HG03457 (cell line): Measurements from ENCODE around the gene SYS1.

ENCODE experiments used
- ATAC-seq: cut with Tn5 transposase; IDR thresholded peaks from one replicate; pipeline ENCODE4 v1.9.1; 2021; ENCODE audit warnings: moderate number of reproducible peaks; ENCODE audit not compliant: unreplicated experiment

SYS1 gene

DNA sequence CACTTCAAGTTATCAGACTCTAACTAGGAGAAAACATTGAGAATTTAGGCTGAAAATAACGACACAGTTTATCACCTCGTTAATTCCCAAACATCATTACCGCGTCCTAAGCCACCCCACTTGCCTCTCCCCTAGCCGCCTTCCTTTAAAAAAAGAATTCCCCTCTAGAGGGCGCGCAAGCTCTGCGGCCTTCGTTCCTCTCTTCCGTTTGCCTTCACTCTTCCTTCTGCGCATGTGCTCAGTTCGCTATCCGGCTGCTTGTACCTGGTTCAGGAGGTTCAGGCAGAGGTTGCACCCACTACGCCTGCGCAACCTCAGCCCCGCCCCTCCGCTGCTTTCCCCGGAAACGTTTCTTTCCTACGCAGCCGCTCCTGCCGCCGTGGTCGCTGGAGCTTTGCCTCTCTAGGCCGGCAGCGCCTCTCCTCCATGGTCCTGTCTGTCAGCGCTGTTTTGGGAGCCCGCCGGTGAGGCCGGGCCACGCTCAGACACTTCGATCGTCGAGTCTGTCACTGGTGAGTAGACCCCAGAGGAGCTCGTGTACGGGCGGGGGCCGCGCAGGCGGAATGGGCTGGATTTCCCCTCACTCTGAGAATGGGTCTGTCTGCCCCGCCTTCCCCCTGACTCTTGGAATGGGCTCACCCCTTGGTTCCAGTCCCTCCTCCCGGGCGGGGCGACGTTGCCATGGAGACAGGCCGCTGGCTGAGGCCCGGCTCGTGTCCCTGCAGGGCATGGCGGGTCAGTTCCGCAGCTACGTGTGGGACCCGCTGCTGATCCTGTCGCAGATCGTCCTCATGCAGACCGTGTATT, at the start of gene SYS1:
TSS of gene SYS1 (plus strand) at position 353 of the 807 bp plus-strand sequence. CDS start at position 729, 376 bp downstream.
- peak; percentile 62 for ATAC-seq

DNA sequence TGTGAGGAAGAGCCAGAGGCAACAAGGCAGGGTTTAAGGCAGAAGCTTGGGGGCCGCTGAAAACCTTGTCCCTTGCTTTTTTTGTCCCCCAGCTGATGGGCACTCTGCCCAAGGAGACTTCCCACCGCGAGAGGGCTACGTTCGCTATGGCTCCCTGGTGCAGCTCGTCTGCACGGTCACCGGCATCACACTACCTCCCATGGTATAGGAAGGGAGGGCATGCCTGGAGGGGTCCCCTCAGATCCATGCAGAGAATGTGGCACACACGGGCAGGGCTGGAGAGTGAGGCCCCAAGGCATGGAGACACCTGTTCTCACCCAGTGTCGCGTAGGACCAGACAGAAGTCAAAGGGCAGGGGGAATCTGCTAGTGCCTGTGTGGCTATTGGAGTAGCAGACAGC, 49.0 kb upstream of the SYS1 start:
- ATAC-seq, result no peak

DNA sequence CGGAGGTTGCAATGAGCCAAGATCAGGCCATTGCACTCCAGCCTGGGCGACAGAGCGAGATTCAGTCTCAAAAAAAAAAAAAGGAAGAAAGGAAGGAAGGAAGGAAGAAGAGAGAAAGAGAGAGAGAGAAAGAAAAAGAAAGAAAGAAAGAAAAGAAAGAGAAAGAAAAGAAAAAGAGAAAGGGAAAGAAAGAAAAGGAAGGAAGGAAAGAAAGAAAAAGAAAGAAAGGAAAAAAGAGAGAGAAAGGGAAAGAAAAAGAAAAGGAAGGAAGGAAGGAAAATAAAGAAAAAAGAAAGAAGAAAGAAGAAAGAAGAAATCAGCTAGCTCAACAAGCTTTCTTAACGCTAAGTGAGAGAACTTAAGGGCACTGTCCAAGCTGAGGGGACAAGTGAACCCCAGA, 47.3 kb upstream of the SYS1 start:
- ATAC-seq, result no peak

DNA sequence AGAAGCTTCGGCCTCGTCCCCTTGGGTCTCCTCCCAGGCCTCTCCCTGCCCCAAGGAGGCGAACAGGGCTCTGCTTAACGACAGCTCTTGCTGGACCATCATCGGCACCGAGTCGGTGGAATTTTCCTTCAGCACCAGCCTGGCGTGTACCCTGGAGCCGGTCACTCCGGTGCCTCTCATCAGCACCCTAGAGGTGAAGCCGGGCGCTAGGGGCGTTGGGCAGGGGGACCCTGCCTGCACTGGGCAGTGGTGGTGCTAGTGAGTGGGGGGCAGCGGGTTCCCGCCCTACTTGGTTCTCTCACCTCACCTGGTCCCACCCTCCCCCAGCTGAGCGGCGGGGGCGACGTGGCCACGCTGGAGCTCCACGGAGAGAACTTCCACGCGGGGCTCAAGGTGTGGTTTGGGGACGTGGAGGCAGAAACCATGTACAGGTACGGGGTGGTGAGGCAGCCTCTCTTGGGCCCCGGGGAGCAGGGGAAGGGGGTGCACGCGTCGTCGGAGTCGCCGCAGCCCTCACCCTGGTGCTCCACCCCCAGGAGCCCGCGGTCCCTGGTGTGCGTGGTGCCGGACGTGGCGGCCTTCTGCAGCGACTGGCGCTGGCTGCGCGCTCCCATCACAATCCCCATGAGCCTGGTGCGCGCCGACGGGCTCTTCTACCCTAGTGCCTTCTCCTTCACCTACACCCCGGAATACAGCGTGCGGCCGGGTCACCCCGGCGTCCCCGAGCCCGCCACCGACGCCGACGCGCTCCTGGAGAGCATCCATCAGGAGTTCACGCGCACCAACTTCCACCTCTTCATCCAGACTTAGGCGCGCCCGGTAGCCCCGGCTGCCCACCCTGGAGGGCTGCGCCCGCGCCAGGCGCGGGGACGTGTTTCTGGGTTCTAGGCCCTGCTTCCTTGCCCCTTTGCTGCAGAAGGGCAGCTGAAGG, 46.5 kb upstream of the SYS1 start:
- ATAC-seq, result no peak

DNA sequence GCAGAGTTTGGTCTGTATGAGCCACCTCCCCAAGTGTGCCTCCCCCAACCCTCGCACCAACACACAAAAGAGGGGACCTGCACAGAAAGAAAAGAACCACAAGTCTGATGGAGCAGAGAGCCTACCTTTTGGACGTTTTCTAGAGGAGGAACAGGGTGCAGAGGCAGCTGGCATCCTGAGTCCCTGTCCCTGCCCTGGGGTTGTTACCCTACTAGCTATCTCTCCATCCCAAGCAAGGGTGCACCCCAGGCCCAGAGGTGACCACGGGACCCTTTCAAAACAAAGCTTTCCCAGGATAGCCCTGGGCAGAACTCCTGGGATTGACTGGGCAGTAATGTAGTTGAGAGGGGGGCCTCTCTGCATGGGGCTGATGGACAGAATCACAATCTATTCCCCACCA, 45.1 kb upstream of the SYS1 start:
- no peak for ATAC-seq

DNA sequence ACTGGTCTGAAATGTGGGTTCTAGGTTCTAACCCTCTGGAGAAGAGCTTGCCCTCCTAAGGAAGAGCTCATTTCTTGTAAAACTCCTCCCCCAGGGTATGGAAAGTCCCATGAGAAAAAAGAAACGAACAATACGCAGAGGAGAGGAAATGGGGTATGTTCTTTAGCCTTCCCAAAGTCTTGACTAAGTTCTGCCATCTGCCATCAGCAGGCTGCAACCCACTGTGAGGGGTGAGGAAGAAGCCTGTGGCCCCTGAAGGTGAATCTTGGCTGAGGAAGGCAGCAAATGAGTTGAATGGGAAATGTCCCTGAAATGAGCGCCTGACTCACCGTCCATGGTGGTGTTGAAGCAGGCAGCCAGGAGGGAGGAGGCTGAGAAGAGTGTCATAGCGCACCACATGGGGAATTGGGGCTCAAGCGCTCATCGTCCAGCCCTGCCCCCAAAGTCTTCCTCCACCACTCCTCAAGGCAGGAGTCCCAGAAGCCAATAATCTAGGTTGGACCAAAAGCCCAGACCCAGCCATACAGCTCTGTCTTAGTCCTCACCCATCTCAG, 44.5 kb upstream of the SYS1 start:
- no peak for ATAC-seq

DNA sequence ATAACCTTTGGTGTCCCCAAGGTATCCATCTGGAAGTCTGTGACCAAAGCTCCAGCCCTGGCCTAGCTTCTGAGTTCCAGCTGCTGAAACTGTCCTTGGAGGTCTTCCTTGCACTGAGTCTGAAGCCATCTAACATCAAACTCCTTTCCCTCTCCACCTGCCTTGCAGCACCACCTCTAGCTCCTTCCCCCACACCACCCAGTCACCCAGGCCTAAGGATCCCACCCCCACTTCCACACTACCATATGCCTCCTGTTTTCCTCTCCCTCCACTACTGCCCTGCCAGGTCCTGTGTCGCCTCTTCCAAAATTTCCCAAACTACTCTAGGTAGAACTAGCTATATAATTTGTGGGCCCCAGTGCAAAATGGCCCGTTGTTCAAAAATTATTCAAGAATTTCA, 44.0 kb upstream of the SYS1 start:
- ATAC-seq, result no peak

DNA sequence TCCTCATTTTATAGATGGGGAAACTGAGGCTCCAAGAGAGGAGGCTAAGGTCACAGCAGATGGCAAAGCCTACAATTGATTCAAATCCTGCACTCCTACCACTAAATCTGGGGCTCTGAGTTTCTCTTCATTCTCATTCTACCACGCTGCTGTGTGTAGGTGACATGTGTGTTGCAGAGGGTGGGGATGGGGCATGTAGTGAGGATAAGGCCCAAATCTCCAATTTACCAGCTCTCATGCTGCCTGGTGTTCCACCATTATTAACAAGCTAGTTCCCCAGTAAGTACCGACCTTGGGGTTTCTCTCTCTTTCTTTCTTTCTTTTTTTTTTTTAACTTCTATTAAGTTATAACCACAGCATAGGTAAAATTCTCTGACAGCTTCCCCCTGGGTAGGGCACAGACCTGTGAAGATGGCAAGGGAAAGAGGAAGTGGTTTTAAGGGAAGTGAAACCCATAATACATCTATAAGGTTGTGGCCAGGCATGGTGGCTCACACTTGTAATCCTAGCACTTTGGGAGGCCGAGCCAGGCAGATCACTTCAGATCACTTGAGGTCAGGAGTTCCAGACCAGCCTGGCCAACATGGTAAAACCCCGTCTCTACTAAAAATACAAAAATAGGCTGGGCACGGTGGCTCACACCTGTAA, 41.9 kb upstream of the SYS1 start:
- ATAC-seq, result no peak

DNA sequence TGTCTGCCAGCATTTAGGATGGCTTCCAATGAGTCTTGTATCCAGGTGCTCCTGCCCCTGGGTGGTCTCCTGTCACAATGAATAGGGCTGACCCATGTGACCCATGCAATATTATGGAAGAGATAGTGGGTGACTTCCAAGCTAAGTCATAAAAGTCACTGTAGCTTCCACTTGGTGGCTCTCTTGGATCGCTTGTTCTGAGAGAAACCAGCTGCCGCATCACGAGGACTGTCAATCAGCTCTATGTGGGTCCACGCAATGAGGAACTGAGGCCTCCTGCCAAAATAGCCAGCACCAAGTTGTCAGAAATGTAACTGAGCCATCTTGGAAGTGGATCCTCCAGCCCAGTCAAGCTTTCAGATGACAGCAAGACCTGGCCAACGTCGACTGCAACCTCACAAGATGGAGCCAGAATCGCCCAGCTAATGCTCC, 40.0 kb upstream of the SYS1 start:
- no peak for ATAC-seq

DNA sequence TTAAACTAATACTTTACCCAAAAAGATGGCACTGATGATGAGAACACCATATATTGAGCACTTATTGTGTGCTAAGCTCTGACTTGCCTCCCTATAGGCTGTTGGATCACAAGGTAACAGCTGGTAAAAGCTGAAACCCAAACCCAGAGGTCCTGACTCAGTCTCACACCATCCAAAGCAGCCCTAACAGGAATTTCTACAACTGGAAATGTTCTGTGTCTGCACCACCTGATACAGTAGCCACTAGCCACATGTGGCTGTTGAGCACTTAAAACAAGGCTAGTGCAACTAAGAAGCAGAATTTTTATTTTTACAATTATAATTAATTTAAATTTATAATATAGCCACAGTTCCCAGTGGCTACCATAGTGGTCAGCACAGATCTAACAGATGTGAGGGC, 39.2 kb upstream of the SYS1 start:
- no peak for ATAC-seq

DNA sequence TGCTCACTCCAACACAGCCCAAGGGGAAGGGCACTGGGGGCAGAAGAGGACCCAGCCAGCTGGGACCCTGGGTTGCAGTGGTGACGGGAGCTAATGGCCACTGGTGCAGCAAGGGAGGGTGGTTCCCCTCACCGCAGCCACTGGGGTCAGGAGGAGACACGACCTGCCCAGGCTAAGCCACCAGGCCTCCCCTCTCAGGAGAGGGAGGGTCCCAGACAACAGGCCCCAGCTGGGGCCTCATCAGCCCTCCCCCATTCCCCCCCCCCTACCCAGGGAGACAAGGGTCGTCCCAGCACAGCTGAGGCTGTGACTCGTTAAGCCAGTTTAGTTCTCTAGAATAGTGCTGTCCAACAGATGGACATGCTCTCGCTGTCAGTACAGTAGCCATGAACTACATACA, 37.6 kb upstream of the SYS1 start:
- ATAC-seq, result no peak

DNA sequence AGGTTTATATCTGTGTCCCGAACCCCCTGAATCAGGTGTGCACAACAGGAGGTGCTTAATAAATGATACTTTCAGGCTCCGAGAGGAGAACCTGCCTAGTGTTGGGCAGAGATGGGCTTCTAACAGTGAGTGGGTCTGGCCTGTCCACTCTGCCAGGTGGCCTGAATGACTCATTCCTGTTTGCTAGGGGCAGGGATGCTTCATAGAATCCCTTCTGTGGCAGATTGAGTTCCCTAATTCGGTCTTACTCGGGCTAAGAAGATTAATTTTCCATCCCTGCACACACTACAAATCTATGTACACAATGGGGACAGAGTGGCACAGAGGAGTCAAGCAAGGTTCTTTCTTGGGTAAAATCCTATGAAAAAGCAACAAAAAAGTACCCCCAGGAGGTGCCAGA, 34.5 kb upstream of the SYS1 start:
- ATAC-seq, result no peak

DNA sequence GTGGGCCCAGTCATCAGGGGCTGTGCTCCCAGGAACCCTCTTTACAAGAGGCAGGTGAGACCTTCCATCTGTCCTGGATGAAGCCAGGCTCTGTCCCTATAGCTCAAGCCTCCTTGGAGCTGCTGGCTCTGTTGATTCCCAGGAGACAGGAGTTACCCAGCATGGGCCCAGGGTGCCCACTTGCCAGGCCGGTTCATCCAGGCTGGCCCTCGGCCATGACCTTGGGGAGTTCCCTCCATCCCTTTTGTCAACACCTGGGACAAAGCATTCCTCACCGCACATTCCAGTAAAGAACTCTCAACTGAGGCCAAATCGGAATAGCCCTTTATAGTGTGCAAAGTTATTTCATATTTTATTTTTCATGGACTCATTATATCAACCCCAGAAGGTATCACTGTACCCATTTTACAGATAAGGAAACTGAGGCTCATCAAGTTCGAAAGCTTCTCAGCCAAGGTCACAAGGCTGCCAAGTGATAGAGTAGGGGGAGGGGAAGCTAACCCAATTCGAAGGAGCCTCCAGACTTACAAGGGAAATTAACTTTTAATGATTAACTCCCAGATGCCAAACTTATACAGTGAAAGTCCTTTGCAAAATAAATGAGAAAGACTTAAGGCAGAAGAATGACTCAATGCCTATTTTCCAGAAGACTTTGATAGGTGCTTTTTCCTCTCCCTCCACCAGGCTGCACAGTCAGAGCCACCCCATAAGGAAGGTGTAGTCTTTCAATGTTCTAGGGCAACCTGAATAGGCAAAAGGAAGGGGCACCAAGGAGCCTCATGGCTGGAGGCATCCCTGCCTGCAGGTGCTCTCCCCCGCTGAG, 33.2 kb upstream of the SYS1 start:
- no peak for ATAC-seq

DNA sequence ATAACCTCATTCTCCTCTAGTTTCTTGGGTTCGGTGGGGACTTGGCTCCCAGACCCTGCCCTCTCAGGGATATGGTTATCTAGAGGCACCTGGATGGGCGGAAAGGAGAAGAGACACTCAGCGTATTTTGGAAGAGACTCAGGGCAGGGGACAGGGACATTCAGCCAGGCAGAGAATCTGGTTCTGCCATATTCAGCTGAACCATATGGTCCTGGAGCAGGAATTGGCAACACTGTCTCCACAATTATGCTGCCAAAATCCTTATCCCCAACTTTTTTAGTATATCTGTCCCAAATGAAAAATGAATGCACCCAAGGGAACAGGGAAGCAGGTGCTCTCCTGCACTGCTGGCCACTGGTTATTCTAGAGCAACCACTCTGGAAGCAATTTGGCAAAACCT, 32.5 kb upstream of the SYS1 start:
- no peak for ATAC-seq

DNA sequence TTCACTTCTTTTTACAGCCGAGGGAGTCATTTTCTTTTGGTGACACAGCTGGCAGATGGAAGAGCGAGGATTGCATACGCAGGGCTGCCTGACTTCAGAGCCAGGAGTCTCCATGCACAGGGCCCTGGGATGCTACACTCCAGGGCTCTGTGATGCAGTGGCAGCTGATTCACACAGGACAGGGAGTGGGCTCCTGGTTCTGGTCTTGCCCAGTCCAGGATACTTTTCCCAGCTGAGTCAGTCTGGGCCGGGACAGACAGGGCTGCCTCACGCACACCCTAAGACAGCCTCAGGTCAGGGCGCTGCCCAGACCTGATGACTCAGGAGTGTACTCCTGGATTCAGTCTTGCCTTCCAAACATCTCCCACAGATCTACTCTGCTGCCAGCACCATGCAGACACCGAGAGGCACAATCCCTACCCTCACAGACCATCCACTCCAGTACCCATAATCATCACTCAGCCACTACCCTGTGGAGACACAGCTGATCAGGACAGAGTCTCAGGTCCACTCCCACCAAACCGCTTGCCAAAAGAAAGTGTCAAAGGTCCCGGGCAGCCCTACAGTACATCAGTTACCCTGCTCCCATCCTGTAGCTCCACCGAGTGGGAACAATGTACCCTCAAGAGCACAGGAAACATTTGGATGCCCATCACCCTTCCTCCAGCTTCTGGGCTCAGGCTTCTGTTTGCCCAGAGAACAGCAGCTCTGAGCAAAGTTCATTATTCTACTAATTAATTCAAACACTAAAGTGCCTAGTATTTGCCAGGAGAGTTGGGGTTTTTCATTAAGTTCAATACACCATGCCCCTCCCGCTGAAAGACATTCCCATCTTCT, 26.2 kb upstream of the SYS1 start:
- ATAC-seq, result no peak

DNA sequence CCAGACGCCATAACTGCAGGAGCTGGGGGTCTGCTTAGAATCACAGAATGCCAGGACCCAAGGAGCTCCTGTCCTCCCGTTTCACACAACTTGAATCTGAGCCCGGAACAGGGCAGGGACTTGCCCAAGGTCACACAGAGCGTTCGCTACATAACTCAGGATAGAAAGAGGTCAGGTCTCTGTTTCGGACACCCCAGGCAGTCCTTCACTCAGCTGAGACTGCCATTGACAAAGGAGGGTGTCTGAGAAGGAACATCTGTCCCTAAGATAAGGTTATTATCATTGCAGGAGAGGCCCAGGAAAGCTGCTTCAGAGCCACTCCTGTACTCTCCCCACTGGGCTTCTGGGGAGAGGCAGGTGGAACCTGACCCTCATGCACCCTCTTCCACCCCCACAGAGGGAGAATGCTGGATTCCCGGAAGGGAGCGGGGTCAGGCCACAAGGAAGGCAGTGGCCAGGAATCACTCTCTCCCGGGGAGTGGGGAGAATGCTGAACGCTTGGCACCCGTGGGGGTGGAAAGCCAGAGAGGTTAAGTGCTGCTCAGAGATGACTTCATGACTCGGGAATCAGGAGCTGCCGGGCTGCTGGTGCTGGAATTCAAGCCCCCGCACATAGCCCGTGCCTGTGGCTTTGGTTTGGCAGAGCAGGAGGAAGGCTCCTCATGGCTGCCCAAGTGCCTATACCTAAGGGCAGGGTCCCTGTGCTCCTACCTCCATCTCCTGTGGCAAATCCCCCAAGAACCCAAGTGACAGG, 25.4 kb upstream of the SYS1 start:
- no peak for ATAC-seq

DNA sequence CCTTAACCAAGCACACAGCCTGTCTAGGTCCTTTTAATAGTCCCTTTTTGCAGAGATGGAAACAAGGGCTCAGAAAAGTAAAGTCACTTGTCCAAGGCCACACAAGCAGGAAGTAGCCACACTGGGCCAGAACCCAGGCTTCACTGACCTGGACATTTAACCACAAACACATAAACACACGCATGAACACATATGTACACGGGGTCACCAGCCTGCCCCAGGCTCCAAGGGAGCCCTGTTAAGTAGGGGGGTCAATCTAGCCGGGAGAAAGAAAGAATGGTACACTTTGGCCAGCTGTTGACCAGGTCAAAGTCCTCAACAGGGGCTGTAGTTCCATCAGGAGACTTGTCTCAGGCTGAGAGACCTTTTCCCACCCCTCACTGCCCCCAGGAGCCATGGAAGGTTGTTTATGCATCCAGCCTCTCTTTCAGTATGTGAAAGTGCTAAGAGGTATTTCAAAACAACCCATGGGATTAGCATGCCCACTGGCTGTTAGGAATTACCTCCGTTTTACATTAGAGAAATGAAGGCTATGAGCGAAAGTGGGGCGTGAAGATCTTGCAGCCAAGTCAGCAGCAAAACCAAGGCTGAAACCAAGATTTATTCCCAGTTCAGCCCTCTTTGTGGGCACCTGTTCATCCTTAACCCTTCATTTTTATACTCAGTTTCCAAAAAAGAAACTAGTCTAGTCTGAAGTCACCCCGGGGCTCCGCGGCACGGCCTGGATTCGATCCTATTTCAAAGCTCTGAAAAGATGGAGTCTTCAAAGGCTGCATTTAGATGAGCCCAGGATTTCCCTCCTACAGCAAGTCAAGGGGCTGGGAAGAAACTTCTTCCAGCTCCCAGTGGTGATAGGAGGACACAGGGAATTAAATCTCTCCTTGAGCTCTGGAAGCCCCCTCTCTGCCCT, 24.6 kb upstream of the SYS1 start:
- ATAC-seq, result no peak

DNA sequence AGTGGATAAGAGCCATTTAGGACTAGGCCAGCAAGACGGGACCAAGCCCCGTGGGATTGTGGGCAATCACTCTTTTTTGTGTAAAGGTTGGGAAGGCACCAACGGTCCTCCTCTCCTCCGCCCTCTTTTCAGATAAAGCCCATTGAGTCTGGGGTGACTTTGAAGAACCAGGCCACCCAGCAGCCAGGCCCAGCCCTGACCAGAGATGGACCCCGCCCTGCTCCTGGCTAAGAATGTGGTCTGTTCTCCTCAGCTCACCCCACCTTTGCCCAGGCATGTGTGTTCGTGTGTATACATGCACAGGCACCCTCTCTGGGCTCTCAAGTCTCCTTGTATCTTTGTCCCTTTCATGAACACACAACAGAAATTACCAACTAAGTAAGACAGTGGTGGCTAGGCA, 23.9 kb upstream of the SYS1 start:
- no peak for ATAC-seq
